GM21381 (cell line): ENCODE data around the gene ITGB2.

ENCODE experiments used
- ATAC-seq: cut with Tn5 transposase; IDR thresholded peaks from one replicate; pipeline ENCODE4 v1.9.1; 2021; ENCODE audit warnings: mild to moderate bottlenecking, moderate library complexity; ENCODE audit not compliant: unreplicated experiment

The ITGB2 gene

DNA sequence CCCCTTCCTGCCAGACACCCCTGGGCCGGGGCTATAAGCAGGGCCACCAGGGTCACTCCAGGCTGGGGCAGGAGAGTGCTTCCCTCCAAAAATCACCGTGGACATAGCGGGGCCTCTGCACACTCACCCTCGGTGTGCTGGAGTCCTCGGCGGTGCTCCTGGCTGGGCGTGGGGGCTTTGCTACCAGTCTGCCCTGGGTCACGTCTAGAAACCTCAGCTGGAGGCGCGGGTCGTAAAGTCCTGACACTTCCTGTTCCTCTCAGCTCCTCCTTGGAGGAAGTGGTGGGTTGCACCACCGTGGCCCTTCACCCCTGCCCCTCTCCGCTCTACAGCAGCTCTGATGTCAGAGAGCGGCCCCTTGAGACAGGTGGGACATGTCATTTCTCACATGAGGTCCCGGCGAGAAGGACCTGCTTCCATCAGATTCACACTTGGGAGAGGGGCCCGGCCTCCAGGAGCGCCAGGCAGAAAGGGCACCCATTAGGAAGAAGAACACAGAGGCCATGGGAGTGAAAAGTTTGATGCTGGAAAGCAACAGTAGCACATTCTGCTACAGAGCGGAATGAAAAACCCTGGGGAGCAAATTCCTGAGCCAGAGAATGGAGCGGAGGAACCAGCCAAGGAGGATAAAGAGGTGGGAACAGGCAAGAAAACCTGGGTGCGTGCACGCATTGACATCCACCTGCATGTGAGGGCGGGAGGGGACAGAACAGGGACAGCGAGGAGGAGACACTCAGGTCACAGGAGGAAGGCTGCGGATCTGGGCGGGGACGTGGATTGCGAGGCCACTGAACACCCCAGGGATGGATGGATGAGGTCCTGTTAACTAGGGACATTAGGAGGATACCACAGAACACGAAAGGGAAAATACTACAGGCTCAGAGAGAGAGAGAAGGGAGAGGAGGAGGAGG is at the start of gene ITGB2:
Gene ITGB2, minus strand, starts transcription at position 206 of the 911 bp plus-strand sequence. CDS start 10,117 bp downstream, outside the sequence.
- no peak for ATAC-seq

DNA sequence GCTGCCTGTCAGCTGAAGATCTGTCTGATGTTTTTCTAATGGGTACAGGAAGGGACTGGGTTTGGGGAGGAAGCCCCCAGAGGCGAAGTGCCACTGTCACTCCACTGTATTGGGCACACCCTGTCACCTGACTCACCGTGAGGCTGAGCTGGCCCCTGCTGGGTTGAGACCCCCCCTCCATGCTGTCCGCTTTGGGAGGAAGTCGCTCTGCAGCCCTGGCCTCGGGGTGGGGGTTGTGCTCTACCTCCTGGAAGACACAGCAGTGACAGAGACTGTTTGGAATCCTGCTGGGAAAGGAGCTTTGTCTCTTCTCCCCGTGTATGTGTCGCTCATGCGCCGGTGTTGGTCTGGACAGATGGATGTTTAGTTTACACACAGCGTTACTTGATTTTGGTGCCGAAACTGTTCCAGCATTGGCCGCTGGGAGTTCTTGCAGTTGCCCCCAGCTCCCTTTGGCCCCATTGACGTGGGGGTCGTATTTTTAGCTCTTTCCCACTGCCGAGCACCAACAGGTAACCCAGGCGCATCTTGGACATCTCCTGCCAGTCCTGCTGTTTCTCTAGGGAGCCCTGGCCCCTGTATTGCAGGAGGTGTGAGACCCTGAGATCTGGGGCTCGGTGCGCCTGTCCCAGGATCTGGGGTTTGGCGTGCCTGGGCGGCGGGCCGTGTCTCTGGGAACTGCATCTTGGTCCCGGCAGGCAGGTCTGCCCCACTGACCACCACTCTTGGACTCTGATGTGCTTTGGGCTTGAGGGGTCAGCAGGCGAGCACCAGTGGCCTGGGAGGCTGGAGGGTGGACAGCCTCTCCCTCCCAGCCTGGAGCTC is 49.4 kb upstream of the ITGB2 start:
- no peak for ATAC-seq

DNA sequence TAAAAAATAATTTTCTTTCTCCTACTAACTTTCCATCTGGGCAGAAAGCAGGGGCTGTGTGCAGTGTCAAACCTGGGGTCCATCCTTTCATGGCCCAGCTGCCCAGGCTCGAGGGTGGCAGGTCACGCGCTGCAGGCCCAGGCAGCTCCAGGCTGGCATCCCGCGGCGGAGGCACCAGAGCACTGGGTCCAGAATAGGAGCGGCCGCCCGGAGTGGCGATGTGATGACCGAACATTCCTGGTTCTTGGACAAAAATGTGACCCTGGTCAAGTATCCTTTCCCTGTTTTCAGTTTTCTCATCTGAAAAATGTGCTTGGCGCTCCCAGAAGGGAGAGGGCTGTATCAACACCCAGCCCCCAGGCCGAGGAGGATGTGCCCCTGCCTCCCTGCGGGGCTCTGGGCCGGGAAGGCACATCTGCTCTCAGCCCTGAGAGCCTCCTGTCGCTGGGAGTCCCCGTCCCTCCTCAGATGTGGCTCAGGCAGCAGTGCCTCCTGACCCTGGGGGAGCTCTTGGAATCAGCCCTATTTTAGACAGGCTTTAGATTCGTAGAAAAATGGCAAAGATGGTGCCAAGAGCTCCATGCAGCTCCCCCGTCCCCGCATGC is 48.5 kb upstream of the ITGB2 start:
- no peak for ATAC-seq

DNA sequence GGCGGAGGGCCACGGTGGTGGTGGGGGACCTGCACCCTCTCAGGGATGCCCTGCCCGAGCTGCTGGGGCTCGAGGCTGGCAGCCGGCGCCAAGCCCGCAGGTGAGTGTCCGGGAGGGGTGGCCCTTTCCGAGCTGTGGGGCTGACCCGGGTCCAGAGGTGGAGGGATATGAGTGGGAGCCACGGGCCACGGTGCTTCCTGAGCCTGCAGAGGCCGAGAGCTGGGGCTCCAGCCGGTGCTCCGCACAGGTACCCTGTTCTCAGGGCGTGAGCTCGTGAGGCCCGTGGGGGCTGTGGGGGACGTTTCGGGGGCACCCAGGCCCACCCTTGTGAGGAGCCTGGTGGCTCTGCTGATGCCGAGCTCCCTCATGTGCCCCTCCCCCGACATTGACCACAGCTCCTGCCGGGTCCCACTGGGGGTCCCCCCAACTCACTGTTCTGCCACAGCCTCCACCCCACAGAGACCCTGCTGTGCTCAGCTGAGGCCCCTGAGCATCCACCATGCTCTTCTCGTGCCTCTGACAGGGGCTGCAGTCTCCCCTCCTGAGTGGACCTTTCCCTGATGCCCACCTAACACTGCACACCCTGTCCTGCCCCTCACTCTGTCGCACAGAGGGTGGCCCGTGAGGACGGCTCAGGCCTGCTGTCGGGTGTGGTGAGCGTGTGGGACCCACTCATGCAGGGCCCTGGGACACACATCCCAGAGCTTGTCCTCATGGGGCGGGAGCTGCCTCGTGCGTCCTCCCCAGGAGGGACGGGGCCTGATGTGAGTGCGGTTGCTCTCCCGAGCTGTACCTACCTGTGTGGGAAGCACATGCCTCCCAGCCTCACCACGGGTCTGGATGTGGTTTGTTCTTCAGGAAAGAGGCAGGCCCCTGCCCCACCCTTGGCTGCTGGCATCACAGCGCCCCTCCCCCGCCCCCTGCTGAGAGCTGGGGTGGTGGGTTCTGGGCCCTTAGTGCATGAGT is 46.7 kb upstream of the ITGB2 start:
- no peak for ATAC-seq

DNA sequence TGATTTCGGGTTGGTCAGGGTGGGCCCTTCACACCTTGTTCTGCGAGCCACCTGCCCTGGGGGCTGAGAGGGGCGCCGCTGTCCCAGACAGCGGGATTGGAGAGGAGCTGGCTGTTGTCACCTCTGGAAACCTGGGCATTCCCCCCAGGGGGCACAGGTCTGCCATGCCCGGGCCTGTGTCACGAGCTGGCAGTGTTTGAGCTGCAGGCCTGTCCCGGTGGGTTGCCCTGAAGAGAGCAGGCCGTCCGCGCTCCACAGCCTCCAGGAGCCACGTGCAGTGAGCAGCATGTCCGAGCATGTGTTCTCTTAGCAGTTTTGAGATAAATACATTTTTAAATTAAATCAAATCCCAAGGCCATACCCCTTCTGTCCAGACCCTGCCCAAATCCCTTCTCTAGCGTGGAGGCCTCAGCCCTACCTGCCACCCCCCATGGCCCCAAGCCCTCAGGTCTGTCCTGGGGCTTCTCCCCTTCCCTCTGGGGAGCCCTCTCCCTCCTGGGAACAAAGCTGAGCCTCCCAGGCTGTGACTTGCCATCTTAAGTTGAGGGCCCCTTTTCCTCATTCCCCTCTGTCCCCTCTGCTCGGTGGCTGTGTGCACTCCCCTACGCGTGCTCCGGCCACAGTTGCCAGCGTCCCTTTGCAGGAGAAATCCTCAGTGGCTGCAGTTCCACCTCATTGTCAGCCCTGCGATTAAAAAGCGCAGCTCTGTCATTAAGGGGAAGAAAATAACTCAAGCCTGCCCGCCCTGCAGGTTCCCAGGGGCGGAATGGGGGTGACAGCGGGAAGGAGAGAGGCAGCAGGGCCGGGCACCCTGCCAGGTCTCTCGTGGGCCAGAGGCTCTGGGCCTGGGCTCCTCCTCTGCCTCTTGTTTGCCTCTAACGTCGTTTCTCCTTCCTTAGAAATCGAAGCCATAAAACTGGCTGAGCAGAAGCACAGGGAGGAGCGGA is 45.7 kb upstream of the ITGB2 start:
- ATAC-seq = no peak

DNA sequence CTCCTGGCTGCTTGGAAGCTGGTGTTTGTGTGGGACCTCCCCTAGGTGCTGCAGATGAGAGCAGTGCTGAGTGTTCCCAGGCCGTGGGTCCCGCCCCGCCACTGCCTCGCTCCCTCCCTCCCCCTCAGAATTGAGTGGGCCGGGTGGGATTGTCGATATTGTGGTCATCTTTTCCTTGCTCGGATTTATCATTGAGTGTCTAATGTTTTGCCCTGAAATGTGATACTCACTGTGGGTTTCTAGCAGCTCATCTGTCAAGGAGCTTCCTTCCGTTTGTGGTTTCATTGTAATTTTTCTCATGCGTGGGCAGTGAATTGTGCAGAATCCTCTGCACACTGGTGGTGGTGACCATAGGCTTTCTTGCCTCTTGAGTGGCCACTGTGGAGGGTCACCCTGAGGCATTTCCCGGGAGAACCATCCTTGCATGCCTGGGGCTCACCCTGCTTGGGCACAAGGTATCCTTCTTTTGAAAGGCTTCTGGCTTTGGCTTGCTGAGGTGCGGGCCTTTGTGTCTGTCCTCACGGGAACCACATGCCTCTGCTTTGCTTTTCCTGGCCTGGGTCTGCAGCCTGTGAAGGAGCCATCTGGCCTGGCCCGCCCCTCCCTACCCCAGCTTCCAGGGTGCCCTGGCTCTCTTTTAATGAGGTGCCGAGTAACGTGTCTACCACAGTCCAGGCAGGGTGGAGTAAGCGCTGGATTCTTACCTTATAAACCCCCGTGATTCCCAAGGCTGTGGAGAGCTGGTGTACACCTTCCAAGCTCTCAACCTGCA is 44.7 kb upstream of the ITGB2 start:
- ATAC-seq = no peak

DNA sequence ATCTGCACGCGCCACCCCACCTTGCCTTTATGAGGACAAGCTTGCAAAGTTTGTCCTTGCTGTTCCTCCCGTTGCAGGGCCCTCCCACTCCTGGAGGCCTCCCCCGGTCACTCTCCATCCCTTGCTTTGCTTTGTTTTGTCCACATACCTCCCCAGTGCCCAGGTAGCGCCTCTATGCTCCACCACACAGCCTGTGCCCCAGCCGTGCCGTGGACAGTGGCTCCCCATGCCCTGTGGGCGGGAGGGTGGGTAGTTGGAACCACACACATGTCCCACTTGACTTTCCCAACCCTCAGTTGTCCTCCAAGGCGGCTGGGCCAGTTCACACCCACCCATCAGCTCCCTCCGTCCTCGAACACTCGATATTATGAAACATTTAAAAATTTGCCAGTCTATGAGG is 43.7 kb upstream of the ITGB2 start:
- no peak for ATAC-seq

DNA sequence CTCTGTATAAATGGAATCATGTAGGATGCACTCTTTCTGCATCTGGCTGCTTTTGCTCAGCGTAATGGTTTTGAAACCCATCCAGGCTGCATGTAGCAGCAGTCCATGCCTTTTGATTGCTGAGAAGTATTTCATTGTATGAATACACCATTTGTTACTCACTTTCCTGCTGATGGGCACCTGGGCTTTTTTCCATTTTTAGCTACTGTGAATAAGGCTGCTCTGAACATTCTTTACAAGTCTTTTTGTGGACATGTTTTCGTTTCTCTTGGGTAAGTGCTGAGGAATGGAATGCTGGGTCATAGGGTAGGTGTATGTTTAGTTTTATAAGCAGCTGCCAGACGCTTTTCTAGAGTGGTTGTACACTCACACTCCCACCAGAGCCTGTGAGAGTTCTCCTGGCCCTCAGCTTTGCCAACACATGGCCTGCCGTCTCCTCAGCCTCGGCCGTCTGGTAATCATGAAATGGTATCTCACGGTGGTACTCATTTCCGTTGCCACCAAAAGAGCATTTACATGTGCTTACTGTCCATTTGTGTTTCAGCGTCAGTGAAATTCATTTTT is 41.8 kb upstream of the ITGB2 start:
- ATAC-seq = no peak

DNA sequence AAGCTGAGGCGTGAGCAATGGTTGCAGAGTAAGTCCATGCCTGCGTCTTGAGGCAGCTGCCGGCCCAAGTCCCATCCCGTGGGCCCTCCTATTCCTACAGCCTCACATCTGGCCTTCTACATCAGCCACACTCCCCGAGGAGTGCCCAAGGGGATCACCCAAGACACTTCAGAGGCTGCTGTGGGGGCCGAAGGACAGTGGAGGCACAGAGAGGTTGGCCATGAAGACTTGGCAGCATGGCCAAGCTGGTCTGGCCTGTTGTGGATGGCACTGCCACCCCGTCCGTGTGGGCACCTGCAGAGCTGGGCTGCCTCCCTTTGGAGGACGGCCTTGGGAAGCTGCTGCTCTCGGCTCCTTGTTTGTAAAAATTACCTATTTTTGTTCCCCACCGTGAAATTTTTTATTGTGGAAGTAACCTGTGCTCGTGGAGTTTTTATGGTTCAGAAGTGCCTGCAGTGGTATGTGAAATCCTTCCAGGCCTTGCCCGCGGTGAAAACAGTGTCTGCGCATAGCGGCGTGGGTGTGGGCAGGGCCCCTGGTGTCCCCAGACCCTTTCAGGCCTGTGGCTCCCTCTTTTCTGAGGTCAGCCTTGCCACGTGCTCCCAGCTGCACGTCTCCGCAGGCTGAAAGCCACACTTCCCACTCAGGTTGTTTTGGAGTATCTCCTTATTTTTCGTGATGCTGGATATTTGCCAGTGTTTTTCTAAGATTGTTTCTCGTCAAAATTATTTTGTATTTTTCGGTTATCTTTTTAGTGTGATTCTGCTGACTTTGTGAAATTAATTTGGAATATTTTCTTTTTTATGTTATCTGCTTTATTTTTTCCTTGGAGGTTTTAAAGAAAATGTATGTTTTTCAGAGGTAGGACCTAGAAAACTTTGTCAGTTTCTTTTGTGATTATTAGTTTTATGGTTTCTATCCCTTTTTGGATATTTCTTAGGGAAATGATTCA is 39.7 kb upstream of the ITGB2 start:
- ATAC-seq = no peak

DNA sequence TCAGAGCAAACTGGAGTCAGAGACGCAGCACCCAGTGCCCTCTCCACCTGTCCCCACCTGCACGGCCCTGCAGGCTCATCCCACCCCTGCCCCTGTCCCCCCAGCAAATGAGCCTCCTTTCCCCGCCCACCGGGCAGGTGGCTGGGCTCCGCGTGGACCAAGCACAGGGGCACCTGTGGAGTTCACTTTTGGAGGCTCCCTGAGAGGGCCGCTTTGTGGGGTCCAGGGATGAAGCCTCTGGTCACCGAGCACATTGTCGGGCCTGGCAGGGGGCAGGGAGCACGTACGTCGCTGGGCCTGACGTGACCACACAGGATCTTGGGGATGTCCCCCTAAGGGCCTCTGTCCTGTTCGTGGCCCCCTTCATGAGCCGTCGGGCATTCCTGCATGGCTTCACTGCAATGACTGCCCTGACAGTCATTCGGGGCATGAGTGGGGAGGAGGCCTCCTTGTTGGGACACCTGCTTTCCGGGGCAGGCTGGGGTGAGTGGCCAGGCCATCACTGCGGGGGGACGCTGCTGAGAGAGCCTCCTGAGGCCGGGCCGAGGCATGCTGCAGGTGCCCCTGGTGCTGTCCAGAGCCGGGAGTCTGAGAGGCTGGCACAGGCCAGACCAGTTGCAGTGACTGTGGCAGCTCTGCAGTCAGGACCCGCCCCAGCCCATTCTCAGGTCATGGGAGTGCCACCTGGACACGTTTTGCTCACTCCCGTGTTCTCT is 38.8 kb upstream of the ITGB2 start:
- no peak for ATAC-seq

DNA sequence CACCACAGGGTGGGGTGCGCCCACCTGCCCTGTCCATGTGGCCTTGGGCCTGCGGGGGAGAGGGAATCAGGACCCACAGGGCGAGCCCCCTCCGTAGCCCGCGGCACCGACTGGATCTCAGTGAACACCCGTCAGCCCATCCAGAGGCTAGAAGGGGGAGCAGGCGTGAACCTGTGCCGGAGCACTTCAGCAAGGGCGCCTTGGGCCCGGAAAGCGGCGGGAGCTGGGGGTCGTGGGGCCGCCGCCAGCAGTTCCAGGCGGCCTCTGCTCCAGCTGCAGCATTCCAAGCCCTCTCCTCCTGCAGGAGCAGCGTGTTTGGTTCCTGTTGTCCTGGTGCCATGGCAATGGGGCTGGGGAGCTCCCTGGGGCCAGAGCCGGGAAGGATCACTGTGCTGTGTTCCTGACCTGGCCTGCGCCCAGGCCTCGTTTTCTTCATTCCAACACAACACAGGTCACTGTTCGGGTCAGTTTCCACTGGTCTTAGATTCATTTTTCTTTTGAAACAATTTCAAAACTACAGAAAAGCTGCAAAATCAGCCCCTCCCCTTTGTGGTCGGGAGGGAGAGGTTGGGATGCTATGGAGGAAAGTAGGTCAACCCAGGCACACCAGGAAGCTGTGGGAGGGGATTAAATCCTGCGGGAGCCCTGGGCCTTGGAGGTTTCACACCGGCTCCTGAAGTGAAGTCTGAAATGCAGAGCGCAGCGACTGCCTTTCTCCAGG is 37.9 kb upstream of the ITGB2 start:
- ATAC-seq = no peak

DNA sequence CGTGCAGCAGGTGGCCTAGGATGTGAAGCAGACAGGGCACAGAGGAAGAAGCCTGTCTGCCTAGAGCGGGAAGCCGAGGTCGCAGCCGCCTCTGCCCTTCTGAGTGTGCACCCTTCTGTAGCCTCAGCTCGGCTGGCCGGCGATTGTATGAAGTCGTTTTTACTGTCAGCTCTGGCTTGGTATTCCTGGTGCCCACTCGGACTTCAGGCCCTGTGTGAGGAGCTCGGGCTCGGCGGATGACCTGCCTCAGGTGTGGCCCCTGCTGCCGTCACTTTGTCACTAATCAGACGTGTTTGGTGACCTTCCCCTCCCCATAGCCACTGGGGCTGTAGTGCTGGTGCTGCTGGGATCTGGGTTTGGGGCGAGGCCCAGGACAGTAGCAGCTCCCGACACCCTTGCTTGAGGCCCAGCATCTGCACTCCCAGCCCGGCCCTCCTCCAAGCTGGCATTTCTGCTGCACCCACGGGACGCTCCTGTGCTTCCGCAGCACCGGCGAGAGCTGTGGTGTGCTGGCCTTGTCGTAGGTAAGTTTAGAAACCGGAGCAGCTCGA is 37.3 kb upstream of the ITGB2 start:
- no peak for ATAC-seq

DNA sequence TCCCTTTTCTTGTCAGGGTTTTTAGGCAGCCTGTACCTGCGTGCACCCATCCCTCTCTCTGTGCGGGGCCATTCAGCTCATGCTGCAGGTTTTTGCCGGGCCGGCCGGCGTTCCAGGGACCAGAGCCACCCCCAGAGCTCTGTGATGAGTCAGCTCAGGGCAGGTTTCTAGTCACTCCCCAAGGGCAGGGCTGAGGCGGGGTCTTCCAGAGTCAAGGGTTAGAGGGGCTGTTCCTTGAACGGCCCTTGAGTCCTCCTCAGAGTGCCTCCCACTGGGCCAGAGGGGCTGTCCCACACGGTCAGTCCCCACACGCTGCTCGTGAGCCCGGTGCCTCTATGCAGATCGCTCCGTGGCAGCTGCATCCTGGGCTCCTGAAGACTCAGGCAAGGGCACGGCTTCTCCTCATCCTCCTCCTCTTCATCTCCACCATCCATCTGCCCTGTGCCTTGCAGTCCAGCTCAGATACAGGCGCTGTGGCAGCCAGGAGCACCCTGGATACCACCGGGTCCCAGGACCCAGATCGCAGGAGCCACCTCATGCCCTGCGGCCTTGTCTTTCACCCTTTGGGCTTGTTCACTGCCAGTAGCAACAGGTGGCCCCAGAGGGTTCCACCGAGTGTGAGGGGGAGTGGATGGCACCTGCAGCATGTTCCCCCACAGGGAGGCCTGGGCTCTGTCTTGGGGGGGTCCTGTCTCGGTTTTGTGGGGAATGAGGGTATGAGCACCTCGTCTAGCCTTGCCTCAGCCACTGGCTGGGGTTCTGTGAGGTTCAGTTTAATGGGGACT is 36.5 kb upstream of the ITGB2 start:
- no peak for ATAC-seq

DNA sequence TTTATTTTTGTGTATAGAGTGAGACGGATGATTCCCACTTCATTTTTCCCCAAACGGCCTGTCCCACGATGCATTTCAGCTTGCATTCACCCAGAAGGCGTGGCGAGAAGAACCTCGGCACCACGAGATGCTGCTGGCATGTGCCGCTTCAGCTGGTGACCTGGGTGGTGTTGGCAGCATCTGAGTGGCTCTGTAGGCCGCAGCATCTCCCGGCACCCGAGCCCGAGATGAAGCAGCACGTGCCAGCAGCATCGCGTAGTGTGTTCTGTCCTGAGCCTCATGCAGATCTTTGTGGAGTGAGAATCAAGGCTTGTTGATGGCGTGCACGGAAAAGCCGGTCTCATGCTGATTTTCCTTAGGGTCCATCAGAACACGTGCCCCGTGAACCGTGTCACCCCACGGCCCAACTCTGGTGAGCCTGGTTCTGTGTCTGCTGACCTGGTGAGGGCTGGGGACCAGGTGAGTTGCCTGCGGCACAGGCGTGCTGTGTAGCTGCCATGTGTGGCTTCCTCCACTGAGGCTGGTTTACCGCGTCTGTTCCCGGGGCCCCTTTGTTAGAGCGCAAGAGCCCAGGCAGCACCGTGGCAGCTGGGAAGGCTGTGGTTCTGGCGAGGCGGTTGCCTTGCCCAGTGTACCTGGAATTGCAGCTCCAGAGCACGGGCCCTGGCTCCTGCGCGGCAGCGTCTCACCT is 35.8 kb upstream of the ITGB2 start:
- no peak for ATAC-seq
